Sigmoid colon (tissue), 7 donors: Measurements from ENCODE around the gene CASP9. TPM values are rescaled to one million over a fixed set of nuclear protein-coding genes. Genes with fewer than 3 reads are reported as not detected.

Experiments
- DNase-seq: peaks from one replicate; pipeline ENCODE4 v3.0.0-alpha.2; 2019
- H3K27ac ChIP-seq, 4 donors: fragments of 200-600 bp; sonication (generic); one replicate each; pipeline ENCODE4 v1.5.1; 2016 to 2019; ENCODE audit warnings: mild to moderate bottlenecking in 1 of 4
- H3K27me3 ChIP-seq, 3 donors: fragments of 200-600 bp; sonication (generic); one replicate each; pipeline ENCODE4 v1.5.1; 2019; ENCODE audit warnings: mild to moderate bottlenecking in 1 of 3
- H3K36me3 ChIP-seq, 4 donors: fragments of 200-600 bp; sonication (generic); one replicate each; pipeline ENCODE4 v1.5.1; 2016 to 2019
- H3K4me1 ChIP-seq, 4 donors: fragments of 200-600 bp; sonication (generic); one replicate each; pipeline ENCODE4 v1.5.1; 2017 to 2019
- H3K4me3 ChIP-seq, 4 donors: fragments of 200-600 bp; sonication (generic); one replicate each; pipeline ENCODE4 v1.5.1; 2017 to 2019; ENCODE audit warnings: mild to moderate bottlenecking in 2 of 4, moderate library complexity in 1 of 4
- H3K9me3 ChIP-seq, 4 donors: fragments of 200-600 bp in 3 of 4; sonication (generic) in 3 of 4; one replicate each; pipeline versions ENCODE4 v1.5.1 to v1.6.1; 2013 to 2019
- EP300 ChIP-seq, 4 donors: sonication (generic); formaldehyde crosslinking; IDR thresholded peaks; one replicate each; pipeline ENCODE4 v1.6.1; 2017; ENCODE audit warnings: antibody characterized with exemption in 4 of 4
- POLR2A ChIP-seq, 2 donors: fragments of 450-650 bp; IDR thresholded peaks; one replicate each; pipeline ENCODE4 v1.6.1; 2016; ENCODE audit warnings: antibody characterized with exemption in 2 of 2, mild to moderate bottlenecking in 2 of 2, moderate library complexity in 2 of 2
- POLR2AphosphoS5 ChIP-seq, 4 donors: sonication (generic); formaldehyde crosslinking; IDR thresholded peaks; one replicate each; pipeline ENCODE4 v1.6.1; 2017; ENCODE audit warnings: antibody characterized with exemption in 4 of 4
- WGBS, 2 donors: extraction: QIAGEN DNeasy Blood & Tissue Kit; methylation state at CpG; one replicate each; pipeline ENCODE4 v1.1.7; 2013; 5-methylcytosine and 5-hydroxymethylcytosine counted together
- intact Hi-C: fragments of 100-400 bp; cut with DNase I; formaldehyde crosslinking; loops from one replicate; pipeline ENCODE4 v1.15.1; 2023
- polyA plus RNA-seq, 3 donors: library from polyadenylated mRNA; stranded (reverse); fragments of 200-250 nt; gene quantifications; one replicate each; pipeline ENCODE4 v1.2.3, GENCODE V29; 2013
- total RNA-seq, 4 donors: library from RNA; depleted of rRNA; stranded (reverse); fragments of >200 nt; gene quantifications; one replicate each; pipeline ENCODE4 v1.1.0, GENCODE V29; 2016
- TF ChIP-seq, protein P1 (sequence below), 4 experiments: fragments of 450-650 bp in 3 of 4; fragments of 200-600 bp in 1 of 4; IDR thresholded peaks; one replicate each; pipeline ENCODE4 v1.5.1; 2016 to 2019; ENCODE audit warnings: antibody characterized with exemption in 4 of 4, mild to moderate bottlenecking in 3 of 4, moderate library complexity in 2 of 4
- donor health status: healthy with polysubstance abuse.
- donor health status: Bipolar disorder and iron deficiency.
- donor health status: healthy.

CASP9 gene
- total and polyA plus RNA-seq, 7 donors = 6.2 to 18.2 (median 11.4) TPM

DNA sequence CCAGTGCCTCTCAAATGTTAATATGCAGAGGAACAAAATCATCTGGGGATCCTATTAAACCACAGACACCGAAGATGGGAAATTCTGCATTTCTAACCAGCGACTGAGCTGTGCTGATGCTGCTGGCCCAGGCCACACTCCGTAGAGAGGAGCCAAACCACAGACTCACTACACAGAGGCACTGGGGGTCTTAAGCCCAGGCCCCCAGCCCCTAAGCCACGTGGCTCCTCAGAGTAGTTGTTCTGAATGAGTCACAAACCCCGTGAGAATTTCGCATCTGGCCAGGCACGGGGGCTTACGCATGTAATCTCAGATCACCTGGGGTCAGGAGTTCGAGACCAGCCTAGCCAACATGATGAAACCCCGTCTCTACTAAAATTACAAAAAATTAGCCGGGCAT, 70.3 kb downstream of the CASP9 start:
- Histone ChIP-seq H3K4me3 (no peak overlapping the region), H3K27ac (peak overlapping the region in 3 of 4 donors; percentile 11 to 43 (median 32)), H3K4me1 (peaks cover 0 to 7% (median 0%) of the 10 kb centered on the region in 4 donors), H3K27me3 (no peaks in the 10 kb centered on the region), H3K9me3 (no peaks in the 10 kb centered on the region), H3K36me3 (no peaks in the 10 kb centered on the region)
- TF ChIP-seq POLR2AphosphoS5 (IDR thresholded peaks at IDR 0.05) (no peak), POLR2A (IDR thresholded peaks at IDR 0.05) (no peak), EP300 (IDR thresholded peaks at IDR 0.05) (no peak)
- TF ChIP-seq, protein P1, sequence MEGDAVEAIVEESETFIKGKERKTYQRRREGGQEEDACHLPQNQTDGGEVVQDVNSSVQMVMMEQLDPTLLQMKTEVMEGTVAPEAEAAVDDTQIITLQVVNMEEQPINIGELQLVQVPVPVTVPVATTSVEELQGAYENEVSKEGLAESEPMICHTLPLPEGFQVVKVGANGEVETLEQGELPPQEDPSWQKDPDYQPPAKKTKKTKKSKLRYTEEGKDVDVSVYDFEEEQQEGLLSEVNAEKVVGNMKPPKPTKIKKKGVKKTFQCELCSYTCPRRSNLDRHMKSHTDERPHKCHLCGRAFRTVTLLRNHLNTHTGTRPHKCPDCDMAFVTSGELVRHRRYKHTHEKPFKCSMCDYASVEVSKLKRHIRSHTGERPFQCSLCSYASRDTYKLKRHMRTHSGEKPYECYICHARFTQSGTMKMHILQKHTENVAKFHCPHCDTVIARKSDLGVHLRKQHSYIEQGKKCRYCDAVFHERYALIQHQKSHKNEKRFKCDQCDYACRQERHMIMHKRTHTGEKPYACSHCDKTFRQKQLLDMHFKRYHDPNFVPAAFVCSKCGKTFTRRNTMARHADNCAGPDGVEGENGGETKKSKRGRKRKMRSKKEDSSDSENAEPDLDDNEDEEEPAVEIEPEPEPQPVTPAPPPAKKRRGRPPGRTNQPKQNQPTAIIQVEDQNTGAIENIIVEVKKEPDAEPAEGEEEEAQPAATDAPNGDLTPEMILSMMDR (IDR thresholded peaks at IDR 0.05) = no peak
- intact Hi-C loops = no loop called here
- WGBS, 2 donors = 86 to 88% methylated on average over 11 of the region's 11 CpGs
- no peak for DNase-seq

DNA sequence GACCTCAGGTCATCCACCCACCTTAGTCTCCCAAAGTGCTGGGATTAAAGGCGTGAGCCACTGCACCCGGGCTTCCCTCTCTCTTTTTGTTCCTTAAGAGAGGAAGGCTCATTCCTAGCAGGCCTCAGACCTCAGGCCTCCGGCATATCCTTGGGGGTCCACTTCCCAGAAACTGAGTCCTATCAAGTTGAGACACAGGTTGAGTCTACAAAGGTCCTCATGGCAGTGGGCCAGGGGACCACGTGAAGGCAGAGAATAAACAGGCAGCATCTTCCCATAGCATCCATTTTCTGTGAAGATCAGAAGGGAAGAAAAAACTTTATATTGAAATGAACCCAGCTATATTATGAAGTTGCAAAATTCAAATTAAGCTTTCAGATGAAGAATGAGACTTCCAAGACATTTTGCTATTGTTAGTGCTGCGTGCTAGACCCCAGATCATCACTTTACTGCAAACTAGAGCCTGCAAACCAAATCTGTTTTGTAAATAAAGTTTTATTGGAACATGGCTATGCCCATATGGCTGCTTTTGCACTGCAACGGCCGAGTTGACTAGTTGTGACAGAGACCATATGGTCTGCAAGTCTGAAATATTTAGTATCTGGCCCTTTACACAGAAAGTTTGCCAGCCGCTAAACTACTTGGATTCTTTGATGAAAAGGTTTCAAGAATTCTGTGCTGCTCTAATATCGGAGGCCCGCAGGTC, 71.0 kb downstream of the CASP9 start:
- TF ChIP-seq, protein P1 (IDR thresholded peaks at IDR 0.05) = no peak
- TF ChIP-seq POLR2A (IDR thresholded peaks at IDR 0.05) (no peak), EP300 (IDR thresholded peaks at IDR 0.05) (no peak), POLR2AphosphoS5 (IDR thresholded peaks at IDR 0.05) (no peak)
- Histone ChIP-seq H3K36me3 (no peaks in the 10 kb centered on the region), H3K27me3 (no peaks in the 10 kb centered on the region), H3K9me3 (no peaks in the 10 kb centered on the region), H3K27ac (peak overlapping the region in 2 of 4 donors; percentile 11 to 32), H3K4me1 (peaks cover 0 to 7% (median 0%) of the 10 kb centered on the region in 4 donors), H3K4me3 (no peak overlapping the region)
- 82 to 85% methylated on average over 10 of the region's 10 CpGs for WGBS, 2 donors
- intact Hi-C loops = no loop called here
- DNase-seq = no peak

DNA sequence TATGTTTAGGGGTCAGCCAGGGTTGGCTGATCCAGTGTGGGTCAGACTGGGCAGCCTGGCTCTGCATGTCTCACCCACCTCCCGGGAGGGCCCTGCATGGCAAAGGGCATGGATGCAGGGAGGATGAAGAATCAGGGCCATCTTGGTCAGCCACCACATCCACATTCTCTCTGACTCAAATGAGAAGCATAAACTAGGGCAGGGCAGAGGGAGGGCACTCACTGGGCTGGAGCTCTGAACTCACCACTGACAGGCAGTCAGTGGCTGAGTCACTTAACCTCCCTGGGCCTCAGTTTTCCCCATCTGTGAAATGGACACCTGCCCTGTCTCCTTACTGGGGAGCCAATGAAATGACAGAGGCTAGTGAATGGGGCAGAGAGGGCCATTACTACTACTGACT, 71.8 kb downstream of the CASP9 start:
- no peak for DNase-seq
- no peak overlapping the region for H3K27ac ChIP-seq
- intact Hi-C loops = no loop called here
- 89 to 91% methylated on average over 1 of the region's 1 CpG for WGBS, 2 donors
- peaks cover 0 to 7% (median 0%) of the 10 kb centered on the region in 4 donors for H3K4me1 ChIP-seq
- H3K27me3 ChIP-seq = no peaks in the 10 kb centered on the region
- TF ChIP-seq POLR2A (IDR thresholded peaks at IDR 0.05) (no peak), POLR2AphosphoS5 (IDR thresholded peaks at IDR 0.05) (no peak), EP300 (IDR thresholded peaks at IDR 0.05) (no peak)
- TF ChIP-seq, protein P1 (IDR thresholded peaks at IDR 0.05) = no peak
- H3K36me3 ChIP-seq = no peaks in the 10 kb centered on the region
- no peaks in the 10 kb centered on the region for H3K9me3 ChIP-seq
- no peak overlapping the region for H3K4me3 ChIP-seq

DNA sequence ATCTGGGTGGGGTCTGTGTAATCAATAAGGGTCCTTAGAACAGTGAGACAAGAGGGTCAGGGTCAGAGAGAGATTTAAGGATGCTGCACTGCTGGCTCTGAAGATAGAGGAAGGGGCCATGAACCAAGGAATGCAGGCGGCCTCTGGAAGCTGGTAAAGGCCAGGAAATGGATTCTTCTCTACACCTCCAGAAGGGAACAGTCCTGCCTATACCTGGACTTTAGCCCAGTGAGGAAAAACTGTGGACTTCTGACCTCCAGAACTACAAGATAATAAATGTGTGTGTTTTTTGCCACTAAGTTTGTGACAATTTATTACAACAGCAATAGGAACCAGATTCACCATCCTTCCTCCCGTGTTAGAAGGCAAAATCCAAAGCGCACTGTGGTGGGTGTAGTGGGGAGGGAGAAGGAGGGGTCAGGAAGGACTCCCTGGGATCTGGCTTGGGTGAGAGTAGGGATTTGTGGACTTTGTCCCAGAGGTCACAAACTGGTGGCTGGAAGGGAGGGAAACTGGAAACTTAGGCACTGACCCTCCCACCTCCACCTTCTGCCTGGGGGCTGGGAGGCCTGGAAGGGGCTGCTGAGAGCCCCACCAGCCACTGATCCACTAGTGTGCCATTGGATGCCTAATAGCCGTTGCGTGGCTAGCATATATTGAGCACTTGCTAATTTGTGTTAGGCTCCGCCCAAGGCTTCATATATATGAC, 72.8 kb downstream of the CASP9 start:
- Histone ChIP-seq H3K27ac (no peak overlapping the region), H3K4me3 (no peak overlapping the region), H3K27me3 (peaks cover 0 to 4% (median 0%) of the 10 kb centered on the region in 3 donors), H3K4me1 (peaks cover 0 to 7% (median 0%) of the 10 kb centered on the region in 4 donors), H3K36me3 (no peaks in the 10 kb centered on the region), H3K9me3 (no peaks in the 10 kb centered on the region)
- TF ChIP-seq POLR2AphosphoS5 (IDR thresholded peaks at IDR 0.05) (no peak), POLR2A (IDR thresholded peaks at IDR 0.05) (no peak), EP300 (IDR thresholded peaks at IDR 0.05) (no peak)
- TF ChIP-seq, protein P1 (IDR thresholded peaks at IDR 0.05) = no peak
- intact Hi-C loops = no loop called here
- DNase-seq = no peak
- WGBS, 2 donors = 83 to 91% methylated on average over 6 of the region's 6 CpGs
